ENCODE measurements around the gene ARL9. TPM values are rescaled to one million over a fixed set of nuclear protein-coding genes. Genes with fewer than 3 reads are reported as not detected.

ARL9 gene
- total RNA-seq, 1 experiment from 2014 or later, result not detected

DNA sequence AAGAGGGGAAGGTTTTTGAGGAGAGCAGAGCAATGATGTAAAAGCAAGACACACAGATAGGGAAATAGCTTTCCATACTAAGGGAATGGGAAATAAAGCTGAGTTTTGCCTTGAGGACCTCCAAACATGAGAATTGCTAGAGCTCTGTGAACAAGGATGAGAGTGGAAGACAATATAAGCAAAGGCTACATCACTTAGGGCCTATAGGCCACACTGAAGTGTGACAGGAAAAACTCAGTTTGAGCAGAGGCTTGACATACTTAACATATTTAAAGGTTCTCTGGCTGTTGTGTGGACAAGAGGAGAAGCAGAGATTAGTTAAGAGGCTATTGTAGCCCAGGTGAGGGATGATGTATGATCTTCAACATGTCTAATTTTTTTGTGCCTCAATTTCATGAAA, 43.4 kb upstream of the ARL9 start:
- no peak for TF ChIP-seq CTCF (conservative IDR thresholded peaks at IDR 0.05)
- peaks cover 27 to 58% (median 36%) of the 10 kb centered on the region in 3 experiments for H3K36me3 Mint-ChIP-seq (ENCODE audit: insufficient read depth in 1 of 3, low read depth in 3 of 3)

More for the DNA sequence above, 43.4 kb upstream of the ARL9 start:
- Histone ChIP-seq H4K5ac (ENCODE audit: insufficient read length, low read depth, low read length) (no peak overlapping the region), H4K91ac (ENCODE audit: insufficient read length, low read depth, low read length) (no peak overlapping the region), H2BK120ac (ENCODE audit: low read depth, low read length, poor library complexity, severe bottlenecking) (no peak overlapping the region), H3K4me2 (ENCODE audit: insufficient read depth, insufficient read length, low read length) (no peak overlapping the region), H3K4me1 (ENCODE audit: insufficient read depth, low read length) (no peaks in the 10 kb centered on the region), H3K56ac (ENCODE audit: insufficient read length, low read depth, low read length) (no peak overlapping the region), H4K20me1 (ENCODE audit: control insufficient read depth, insufficient read depth, insufficient read length) (no peaks in the 10 kb centered on the region), H3K9ac (ENCODE audit: extremely low read depth, insufficient read length, low read length) (no peak overlapping the region), H3K14ac (ENCODE audit: insufficient read depth, low read length) (no peak overlapping the region), H3K27ac (ENCODE audit: insufficient read length, low read depth, low read length) (no peak overlapping the region), H3K27me3 (ENCODE audit: insufficient read depth, low read length) (no peaks in the 10 kb centered on the region), H3K23me2 (ENCODE audit: insufficient read length, low read depth, low read length, poor library complexity, severe bottlenecking) (peaks cover 9% of the 10 kb centered on the region), H2BK5ac (ENCODE audit: insufficient read length, low read length) (no peak overlapping the region), H3K18ac (ENCODE audit: insufficient read length, low read depth, low read length) (no peak overlapping the region), H2BK12ac (ENCODE audit: insufficient read length, low read depth, low read length) (no peak overlapping the region), H2AK5ac (ENCODE audit: insufficient read length, low read length) (no peak overlapping the region), H2BK15ac (ENCODE audit: low read depth, low read length) (no peak overlapping the region), H2AFZ (ENCODE audit: low read length) (no peak overlapping the region), H4K8ac (replicated peaks; ENCODE audit: insufficient read length, low read depth, low read length) (no peak overlapping the region), H3K4ac (ENCODE audit: low read depth, low read length) (no peak overlapping the region), H3K23ac (ENCODE audit: insufficient read length, low read depth, low read length) (no peak overlapping the region), H2BK20ac (ENCODE audit: low read depth, low read length, poor library complexity, severe bottlenecking) (no peak overlapping the region), H3K79me1 (ENCODE audit: insufficient read depth, low read depth, low read length, poor library complexity, severe bottlenecking) (no peaks in the 10 kb centered on the region), H3T11ph (ENCODE audit: low read length) (no peak overlapping the region), H3K9me3 (ENCODE audit: control insufficient read depth, low read depth, low read length) (no peaks in the 10 kb centered on the region), H3K79me2 (ENCODE audit: insufficient read depth, low read length) (peaks cover 2% of the 10 kb centered on the region; the same call in 1 of the 2 replicates)
- Mint-ChIP-seq H3K4me1 (peaks cover 14 to 16% of the 10 kb centered on the region in 2 experiments), H3K27me3 (ENCODE audit: low read depth) (peaks cover 2% of the 10 kb centered on the region; the same call in 1 of the 2 replicates), H3K9me3 (peaks cover 0 to 4% of the 10 kb centered on the region in 2 experiments; a peak in 1 of 5 replicates), H3K4me3 (no peak overlapping the region), H3K27ac (peak overlapping the region in 1 of 3 experiments; percentile 18; a peak in 1 of 7 replicates)
- no peak for DNase-seq

Measured in H9 (cell line).